Caco-2 (cell line): ENCODE data around the gene CYTIP. TPM values are rescaled to one million over a fixed set of nuclear protein-coding genes. Genes with fewer than 3 reads are reported as not detected.
"Not testable (repeated sequence)": the region's sequence is repeated elsewhere in the genome, so short reads cannot be mapped to it uniquely, and the experiment has no call there.

ENCODE experiments used
- BruUV-seq: library from RNA; stranded (reverse); fragments of 400-500 nt; replicated peaks from 2 replicates; lab custom pipeline; 2021; lab: Mats Ljungman, UMichigan
- CTCF ChIA-PET: fragments of 300-600 bp; sonication (Branson Sonifier 250); formaldehyde crosslinking; loops from one replicate; lab custom pipeline; 2022; ENCODE audit warnings: antibody characterized with exemption; lab: Charles Lee
- POLR2A ChIA-PET: fragments of 300-600 bp; sonication (Branson Sonifier 250); formaldehyde crosslinking; loops from one replicate; lab custom pipeline; 2022; ENCODE audit warnings: antibody characterized with exemption; lab: Charles Lee
- DNase-seq, 2 experiments: peaks; one replicate each; pipeline versions ENCODE4 v3.0.0 to v3.0.0-alpha.2; 2020 to 2022
- H3K27me3 ChIP-seq: replicated peaks from 2 replicates; pipeline ENCODE4 v1.6.0; 2011; ENCODE audit warnings: low read length; ENCODE audit not compliant: control insufficient read depth, insufficient read depth
- H3K36me3 ChIP-seq: 2 replicates; pipeline ENCODE4 v1.5.1; 2011; ENCODE audit warnings: low read length; ENCODE audit not compliant: control insufficient read depth, insufficient read depth
- H3K4me1 ChIP-seq: fragments of 250-450 bp; sonication (Bioruptor Pico); 2 replicates; pipeline ENCODE4 v1.5.1; 2020; ENCODE audit warnings: mild to moderate bottlenecking
- H3K4me3 ChIP-seq: 2 replicates; pipeline ENCODE4 v1.5.1; 2011; ENCODE audit warnings: low read depth, mild to moderate bottlenecking, control low read depth, low read length
- H3K9me3 ChIP-seq: fragments of 250-450 bp; sonication (Bioruptor Pico); 2 replicates; pipeline ENCODE4 v1.5.1; 2020; ENCODE audit warnings: mild to moderate bottlenecking, moderate library complexity
- H3K27ac Mint-ChIP-seq: one replicate; pipeline ENCODE4 v1.8.0; 2022; ENCODE audit warnings: mixed read lengths; ENCODE audit not compliant: unreplicated experiment
- H3K27me3 Mint-ChIP-seq: one replicate; pipeline ENCODE4 v1.8.0; 2022; ENCODE audit warnings: mixed read lengths; ENCODE audit not compliant: insufficient read depth, unreplicated experiment
- H3K36me3 Mint-ChIP-seq: one replicate; pipeline ENCODE4 v1.8.0; 2022; ENCODE audit warnings: mild to moderate bottlenecking, mixed read lengths; ENCODE audit not compliant: insufficient read depth, unreplicated experiment
- H3K4me1 Mint-ChIP-seq: one replicate; pipeline ENCODE4 v1.8.0; 2022; ENCODE audit warnings: low read depth, mixed read lengths; ENCODE audit not compliant: unreplicated experiment
- H3K4me3 Mint-ChIP-seq: one replicate; pipeline ENCODE4 v1.8.0; 2022; ENCODE audit warnings: mild to moderate bottlenecking, moderate library complexity, mixed read lengths; ENCODE audit not compliant: unreplicated experiment
- H3K9me3 Mint-ChIP-seq: one replicate; pipeline ENCODE4 v1.8.0; 2022; ENCODE audit warnings: mixed read lengths; ENCODE audit not compliant: unreplicated experiment
- CTCF ChIP-seq, 2 experiments: fragments of 200-600 bp in 1 of 2; IDR thresholded peaks; 1 replicate in 1 of 2; 2 replicates in 1 of 2; pipeline versions ENCODE4 v1.5.1 to v1.8.0; 2011 to 2022; ENCODE audit warnings: antibody characterized with exemption in 1 of 2, control low read depth in 1 of 2, inconsistent platforms in 1 of 2, low read depth in 1 of 2, low read length in 1 of 2, mild to moderate bottlenecking in 1 of 2, moderate library complexity in 1 of 2; ENCODE audit not compliant: insufficient read depth in 1 of 2, severe bottlenecking in 1 of 2, unreplicated experiment in 1 of 2
- intact Hi-C: fragments of 100-400 bp; cut with micrococcal nuclease; formaldehyde crosslinking; loops from one replicate; pipeline ENCODE4 v1.10.0; 2022; ENCODE audit not compliant: unreplicated experiment
- total RNA-seq: library from RNA; stranded (reverse); gene quantifications from 2 replicates; pipeline ENCODE4 v1.2.3, GENCODE V29; 2022

CYTIP gene
- total RNA-seq, 1 experiment from 2014 or later, result 1.1 TPM

- Histone ChIP-seq H3K9me3 (no peaks in the 10 kb centered on the region), H3K4me3 (no peak overlapping the region), H3K36me3 (no peaks in the 10 kb centered on the region), H3K27me3 (no peaks in the 10 kb centered on the region), H3K4me1 (peaks cover 13% of the 10 kb centered on the region; the same call in 1 of the 2 replicates)
- Mint-ChIP-seq H3K27me3 (no peaks in the 10 kb centered on the region), H3K36me3 (no peaks in the 10 kb centered on the region), H3K9me3 (no peaks in the 10 kb centered on the region), H3K4me1 (no peaks in the 10 kb centered on the region), H3K27ac (no peak overlapping the region), H3K4me3 (no peak overlapping the region)
- BruUV-seq, result no TSS peak
- no peak for DNase-seq
- intact Hi-C loops, result no loop called here
- ChIA-PET CTCF (no interaction called here), POLR2A (no interaction called here)
- no peak for TF ChIP-seq CTCF (IDR thresholded peaks at IDR 0.05; ENCODE audit: insufficient read depth in 1 of 2, low read depth in 1 of 2, low read length in 1 of 2, severe bottlenecking in 1 of 2, unreplicated experiment in 1 of 2)
Observed at GRCh38 chr2:157413326-157414035, 30.4 kb downstream of the CYTIP start.

- no peaks in the 10 kb centered on the region for H3K27me3 Mint-ChIP-seq
- ChIA-PET CTCF (no interaction called here), POLR2A (no interaction called here)
- no peaks in the 10 kb centered on the region for H3K9me3 Mint-ChIP-seq
- Histone ChIP-seq H3K36me3 (no peaks in the 10 kb centered on the region), H3K4me3 (no peak overlapping the region), H3K9me3 (no peaks in the 10 kb centered on the region), H3K27me3 (no peaks in the 10 kb centered on the region), H3K4me1 (peaks cover 7% of the 10 kb centered on the region; the same call in 1 of the 2 replicates)
- no peaks in the 10 kb centered on the region for H3K4me1 Mint-ChIP-seq
- no TSS peak for BruUV-seq
- H3K4me3 Mint-ChIP-seq, result no peak overlapping the region
- no peak overlapping the region for H3K27ac Mint-ChIP-seq
- intact Hi-C loops, result no loop called here
- no peaks in the 10 kb centered on the region for H3K36me3 Mint-ChIP-seq
- TF ChIP-seq CTCF (IDR thresholded peaks at IDR 0.05; ENCODE audit: insufficient read depth in 1 of 2, low read depth in 1 of 2, low read length in 1 of 2, severe bottlenecking in 1 of 2, unreplicated experiment in 1 of 2), result no peak
- DNase-seq, result no peak
Observed at GRCh38 chr2:157411624-157412336, 32.1 kb downstream of the CYTIP start.

- H3K4me3 Mint-ChIP-seq, POLR2A ChIA-PET, H3K36me3 Mint-ChIP-seq, H3K4me1 ChIP-seq, H3K36me3 ChIP-seq, H3K9me3 ChIP-seq, H3K4me1 Mint-ChIP-seq, H3K27ac Mint-ChIP-seq, H3K9me3 Mint-ChIP-seq, BruUV-seq, H3K27me3 Mint-ChIP-seq, H3K27me3 ChIP-seq, DNase-seq, H3K4me3 ChIP-seq, intact Hi-C loops, CTCF ChIA-PET: not testable (repeated sequence)
Observed at GRCh38 chr2:157405398-157405797, 38.5 kb downstream of the CYTIP start.
